ENCODE measurements around the gene CDH4.
"Not testable (repeated sequence)": the region's sequence is repeated elsewhere in the genome, so short reads cannot be mapped to it uniquely, and the experiment has no call there.

The CDH4 gene

GRCh38 chr20:61254881-61255626, 3.0 kb downstream of the CDH4 start:
- no peak for DNase-seq

- DNase-seq, result no peak
These were observed 4.3 kb downstream of the CDH4 start for GRCh38 chr20:61256365-61256764.

- DNase-seq, result no peak
These were observed 4.8 kb downstream of the CDH4 start for GRCh38 chr20:61256824-61257223.

GRCh38 chr20:61257611-61258010, 5.5 kb downstream of the CDH4 start:
- no peak for DNase-seq

- no peak for DNase-seq
These were observed 7.7 kb downstream of the CDH4 start for GRCh38 chr20:61259741-61260140.

GRCh38 chr20:61260905-61261304, 8.8 kb downstream of the CDH4 start:
- no peak for DNase-seq

- DNase-seq, result no peak
These were observed 10.0 kb downstream of the CDH4 start for GRCh38 chr20:61262036-61262435.

GRCh38 chr20:61262514-61262913, 10.5 kb downstream of the CDH4 start:
- no peak for DNase-seq

GRCh38 chr20:61263084-61263695, 11.1 kb downstream of the CDH4 start:
- no peak for DNase-seq

GRCh38 chr20:61263938-61264337, 11.9 kb downstream of the CDH4 start:
- no peak for DNase-seq

- DNase-seq, result no peak
These were observed 15.2 kb downstream of the CDH4 start for GRCh38 chr20:61267241-61267640.

GRCh38 chr20:61268024-61268423, 16.0 kb downstream of the CDH4 start:
- no peak for DNase-seq

GRCh38 chr20:61271312-61272231, 19.5 kb downstream of the CDH4 start:
- DNase-seq, result no peak

GRCh38 chr20:61273024-61273423, 21.0 kb downstream of the CDH4 start:
- not testable (repeated sequence) for DNase-seq

GRCh38 chr20:61273666-61274065, 21.6 kb downstream of the CDH4 start:
- DNase-seq, result not testable (repeated sequence)

GRCh38 chr20:61274326-61274725, 22.3 kb downstream of the CDH4 start:
- no peak for DNase-seq

GRCh38 chr20:61278296-61278695, 26.2 kb downstream of the CDH4 start:
- no peak for DNase-seq

GRCh38 chr20:61279621-61280150, 27.6 kb downstream of the CDH4 start:
- DNase-seq, result no peak

GRCh38 chr20:61280217-61280980, 28.3 kb downstream of the CDH4 start:
- no peak for DNase-seq

- no peak for DNase-seq
These were observed 29.3 kb downstream of the CDH4 start for GRCh38 chr20:61281286-61281795.

- no peak for DNase-seq
These were observed 32.7 kb downstream of the CDH4 start for GRCh38 chr20:61284752-61285151.

GRCh38 chr20:61285152-61285645, 33.1 kb downstream of the CDH4 start:
- DNase-seq, result no peak
